GM12891 (cell line): ENCODE data around the gene KRT6B.

Experiments
- POLR2A ChIP-seq: IDR thresholded peaks from 2 replicates; pipeline ENCODE4 v1.6.1; 2011; ENCODE audit warnings: low read depth, low read length, control low read depth
- POLR2AphosphoS5 ChIP-seq: IDR thresholded peaks from 2 replicates; pipeline ENCODE4 v1.6.1; 2011; ENCODE audit warnings: low read depth, low read length, control low read depth

DNA sequence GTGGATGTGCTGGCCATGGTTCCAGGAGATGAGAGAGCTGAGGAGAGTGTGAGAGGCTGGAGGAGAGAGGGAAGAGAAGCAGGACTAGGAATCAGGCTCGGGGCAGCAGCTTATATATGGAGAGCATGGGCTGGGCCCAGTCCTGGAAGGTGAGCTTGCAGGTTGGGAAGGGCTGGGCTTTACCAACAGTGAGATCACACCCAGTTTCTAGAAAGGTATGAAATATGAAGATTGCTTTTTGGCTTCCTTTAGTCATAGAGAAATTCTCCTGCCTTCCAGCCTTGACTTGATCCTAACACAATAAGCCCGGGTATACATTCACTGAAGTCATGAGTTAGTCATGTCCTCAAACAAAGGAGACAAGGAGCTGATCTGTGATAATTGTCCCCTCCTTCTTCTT, 41.2 kb upstream of the KRT6B start, which contains the start of gene KRT6A:
- TF ChIP-seq POLR2AphosphoS5, result no peak
- TF ChIP-seq POLR2A, result no peak
